ENCODE measurements around the gene DIAPH2. TPM values are rescaled to one million over a fixed set of nuclear protein-coding genes. Genes with fewer than 3 reads are reported as not detected.

Gene DIAPH2
- total RNA-seq, 1 donor from 2014 or later = 9.4 TPM

DNA sequence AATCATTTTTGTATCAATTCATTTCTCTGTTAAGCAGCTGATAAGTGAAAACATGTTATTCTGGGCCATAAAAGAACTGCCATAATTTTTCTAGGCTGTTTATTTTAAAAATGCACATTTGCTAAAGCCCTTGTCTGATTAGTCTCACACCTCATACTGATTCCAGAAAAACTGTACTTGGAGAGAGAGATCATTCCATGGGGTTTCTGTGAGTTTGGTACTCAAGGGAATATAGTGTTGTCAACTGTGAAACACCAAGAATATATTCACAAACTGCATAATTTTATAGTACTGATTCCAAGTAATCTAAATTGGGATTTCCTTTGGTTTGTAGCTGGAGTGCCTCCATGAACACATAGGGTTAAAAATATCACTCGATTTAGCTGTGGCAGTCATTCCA lies 746.6 kb downstream of the DIAPH2 start:
- DNase-seq (ENCODE audit: low spot score) (no peak), ATAC-seq (no peak)

DNA sequence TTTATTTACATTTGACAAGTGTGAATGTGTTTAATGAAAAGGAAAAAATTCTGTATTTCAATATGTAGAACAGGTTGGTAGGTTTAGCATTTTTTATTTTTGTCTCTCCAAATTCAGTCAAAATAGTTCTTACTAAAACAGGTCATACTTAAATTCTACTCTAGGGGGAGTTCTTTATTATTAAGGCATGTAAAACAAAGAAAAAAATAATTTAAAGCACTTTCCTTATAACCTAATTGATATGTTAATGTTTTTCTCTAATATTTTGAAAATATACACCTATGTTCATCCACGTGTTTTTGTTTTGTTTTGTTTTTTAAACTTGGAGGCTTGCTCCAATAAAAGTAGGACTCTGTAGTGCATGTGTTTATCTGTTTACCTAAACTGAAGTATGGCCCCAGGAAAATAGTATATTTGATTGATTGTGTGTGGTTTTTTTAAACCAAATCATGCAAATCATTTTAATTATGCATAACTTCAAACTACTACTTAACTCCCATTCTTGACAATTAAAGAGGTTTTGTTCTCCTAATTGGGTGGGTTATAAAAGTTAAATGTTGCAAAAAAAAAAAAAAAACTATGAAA lies 761.7 kb downstream of the DIAPH2 start:
- DNase-seq (ENCODE audit: low spot score) = no peak
- ATAC-seq = no peak

DNA sequence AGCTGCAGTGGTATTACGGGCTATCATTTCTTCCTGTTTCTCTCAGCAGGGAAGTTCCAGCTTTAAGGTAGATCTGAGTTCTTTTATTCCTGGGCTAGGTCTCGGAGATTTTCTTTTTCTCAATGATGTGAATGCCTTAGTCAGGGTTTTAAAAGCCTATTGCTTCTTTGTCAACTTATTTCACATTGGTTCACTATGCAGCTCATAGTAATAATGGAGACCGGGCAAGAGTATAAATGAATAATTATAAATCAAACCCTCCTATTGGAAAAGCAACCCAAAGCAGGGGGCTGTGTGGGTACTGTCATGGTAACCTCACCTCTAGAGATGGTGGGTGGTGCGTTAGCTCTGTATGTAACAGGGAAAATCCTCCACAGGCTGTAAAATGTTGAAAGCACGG lies 762.7 kb downstream of the DIAPH2 start:
- ATAC-seq (no peak), DNase-seq (ENCODE audit: low spot score) (no peak)

DNA sequence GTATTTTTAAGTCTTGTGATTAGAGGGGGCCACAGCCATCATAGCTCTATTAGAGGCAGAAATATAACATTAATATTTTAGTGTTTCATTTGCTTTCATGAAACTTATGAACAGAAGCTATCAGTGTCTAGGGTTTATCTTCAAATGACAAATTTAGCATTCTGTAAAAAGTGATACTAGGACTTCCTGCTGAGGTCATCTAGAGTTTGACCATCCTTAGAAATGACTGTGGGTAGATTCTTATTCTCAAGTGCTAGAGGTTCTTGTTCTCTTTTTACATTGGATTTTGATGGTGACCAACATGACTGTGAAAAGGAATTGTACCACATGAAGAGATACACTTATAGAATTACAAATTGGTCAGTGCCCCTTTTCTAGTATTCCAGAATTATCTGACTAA lies 767.6 kb downstream of the DIAPH2 start:
- no peak for ATAC-seq
- no peak for DNase-seq (ENCODE audit: low spot score)

DNA sequence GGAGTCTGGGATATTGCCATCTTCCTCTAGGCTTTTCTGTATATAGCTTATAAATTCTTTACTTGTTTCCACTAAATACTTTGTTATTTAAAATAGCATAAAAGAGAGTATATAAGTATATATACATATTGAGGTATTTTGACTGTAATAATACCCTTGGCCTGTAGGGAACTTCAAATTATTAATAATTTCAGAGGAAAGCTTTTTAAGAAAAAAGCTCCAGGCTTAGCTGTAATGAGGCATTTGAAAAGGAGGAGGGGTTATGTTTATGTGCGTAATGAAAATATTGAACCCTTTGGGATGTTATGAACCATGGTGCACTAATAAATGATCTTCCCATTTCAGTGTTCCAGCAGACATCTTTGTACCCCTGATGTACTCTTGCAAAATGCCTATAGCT lies 777.1 kb downstream of the DIAPH2 start:
- ATAC-seq = no peak
- no peak for DNase-seq (ENCODE audit: low spot score)

DNA sequence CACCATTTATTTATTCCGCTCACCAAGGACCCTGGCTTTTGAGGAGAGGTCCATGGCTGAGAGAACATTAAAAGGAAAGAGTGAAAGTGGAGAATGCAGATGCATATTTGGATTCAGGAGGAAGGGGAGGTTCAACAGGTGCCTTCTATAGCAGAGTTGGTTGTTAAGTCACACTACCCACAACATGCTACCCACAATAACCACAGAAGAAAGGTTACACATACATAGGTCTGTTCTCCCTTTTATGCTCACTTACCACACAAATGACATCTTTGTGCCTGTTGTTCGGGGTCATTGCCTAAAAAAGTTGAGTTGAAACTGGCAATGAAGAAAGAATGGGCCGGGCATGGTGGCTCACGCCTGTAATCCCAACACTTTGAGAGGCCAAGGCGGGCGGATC lies 786.4 kb downstream of the DIAPH2 start:
- no peak for ATAC-seq
- no peak for DNase-seq (ENCODE audit: low spot score)

DNA sequence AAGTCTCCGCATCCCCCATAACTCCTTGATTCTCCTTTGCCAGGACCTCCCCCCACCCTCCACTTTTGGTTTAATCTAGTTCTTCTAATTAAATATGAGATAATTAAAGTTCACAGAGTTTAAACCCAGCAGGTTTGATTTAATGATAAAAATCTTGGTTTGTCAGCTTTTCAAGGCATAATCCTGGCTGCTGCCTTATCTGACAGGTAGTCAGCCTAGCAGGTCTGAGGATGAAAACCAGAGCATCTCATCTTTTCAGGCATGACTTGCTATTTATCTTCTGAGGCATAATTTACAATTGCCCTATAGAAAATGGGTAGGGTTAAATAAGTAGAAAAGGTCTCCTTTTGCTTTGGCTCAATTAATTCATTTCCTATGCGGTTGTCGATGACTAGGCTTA lies 790.3 kb downstream of the DIAPH2 start:
- DNase-seq (ENCODE audit: low spot score) = no peak

DNA sequence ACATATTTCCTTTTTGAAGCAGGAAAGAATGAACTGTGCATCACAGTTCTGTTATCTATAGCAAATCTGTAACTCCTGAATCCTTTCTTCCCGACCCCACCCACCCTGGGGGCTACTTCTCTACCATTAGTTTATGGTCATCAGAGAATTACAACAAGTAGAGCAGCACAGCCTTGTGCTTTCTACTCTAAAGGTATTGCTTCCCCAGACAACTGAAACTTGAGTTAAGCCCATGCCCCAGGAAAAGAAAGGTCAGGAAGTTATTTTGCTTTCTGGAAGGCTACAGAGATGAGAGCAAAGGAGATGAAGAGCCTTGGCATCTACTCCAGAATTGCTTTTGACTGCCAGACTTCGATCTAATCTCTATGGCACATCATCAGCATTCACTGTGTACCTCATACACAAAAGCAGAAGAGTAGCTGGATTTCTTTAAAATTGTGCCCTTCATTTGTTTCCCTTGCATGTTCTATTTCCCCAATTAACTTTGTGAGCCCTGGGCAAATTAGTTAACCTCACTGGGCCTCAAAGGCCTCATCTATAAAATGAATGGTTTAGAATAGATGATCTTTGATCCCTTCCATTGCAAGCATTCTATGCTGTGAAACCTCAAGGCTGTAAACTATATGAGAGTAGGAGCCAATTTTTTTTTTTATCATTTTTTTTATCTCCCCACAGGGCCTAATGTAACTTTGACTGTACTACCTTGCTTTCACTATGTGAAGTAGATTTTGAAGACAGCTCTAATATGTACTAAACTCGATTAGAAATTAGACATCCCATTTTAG lies 794.7 kb downstream of the DIAPH2 start:
- no peak for ATAC-seq
- no peak for DNase-seq (ENCODE audit: low spot score)

More for the DNA sequence above, 790.3 kb downstream of the DIAPH2 start:
- no peak for ATAC-seq

DNA sequence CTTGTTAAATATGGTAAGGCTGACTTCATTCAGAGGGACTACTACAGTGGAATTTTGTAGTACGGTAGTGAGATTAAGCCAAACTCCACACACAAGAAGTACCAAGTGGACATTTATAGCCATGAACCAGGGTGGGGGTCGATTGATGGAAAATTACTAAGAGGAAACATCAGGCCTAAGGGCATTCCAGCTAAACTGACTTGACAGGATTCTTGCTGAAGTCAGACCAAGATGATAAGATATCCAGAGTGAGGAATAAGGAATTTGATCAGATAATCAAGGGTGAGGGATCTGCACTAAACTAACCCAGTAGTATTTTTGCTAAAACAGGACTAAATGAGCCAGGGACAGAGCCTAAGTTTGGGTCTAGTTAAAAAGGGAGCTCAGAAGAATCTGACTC lies 796.6 kb downstream of the DIAPH2 start:
- ATAC-seq = no peak
- DNase-seq (ENCODE audit: low spot score) = no peak

DNA sequence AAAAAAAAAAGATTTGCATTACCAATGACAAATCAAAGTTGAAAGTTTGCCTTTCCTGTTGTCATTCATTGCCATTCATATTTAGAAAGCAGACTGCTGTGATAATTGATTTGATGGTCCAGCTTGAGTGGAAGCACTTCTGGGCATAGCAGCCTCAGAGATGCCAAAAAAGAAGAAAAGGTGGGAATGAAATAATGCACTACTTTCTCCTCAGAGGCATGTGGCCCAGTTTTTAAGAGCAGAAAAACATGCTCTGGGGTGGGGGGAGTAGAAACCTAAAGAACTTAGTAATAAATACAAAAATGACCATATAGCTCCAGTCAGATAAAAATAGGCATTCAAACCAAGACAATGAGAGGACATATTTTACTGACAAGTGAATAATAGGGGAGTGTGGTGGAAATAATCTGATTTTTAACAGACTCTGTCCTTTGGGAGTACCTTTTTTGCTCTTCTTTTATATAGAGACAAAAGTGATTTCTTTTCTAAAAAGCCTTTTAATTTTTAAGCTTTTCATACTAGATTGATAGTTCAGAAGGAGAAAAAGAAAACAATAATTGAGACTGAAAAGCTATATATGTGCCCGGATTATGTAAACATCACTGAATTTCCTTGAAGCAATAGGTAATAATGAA lies 798.1 kb downstream of the DIAPH2 start:
- ATAC-seq = no peak
- DNase-seq (ENCODE audit: low spot score) = no peak

DNA sequence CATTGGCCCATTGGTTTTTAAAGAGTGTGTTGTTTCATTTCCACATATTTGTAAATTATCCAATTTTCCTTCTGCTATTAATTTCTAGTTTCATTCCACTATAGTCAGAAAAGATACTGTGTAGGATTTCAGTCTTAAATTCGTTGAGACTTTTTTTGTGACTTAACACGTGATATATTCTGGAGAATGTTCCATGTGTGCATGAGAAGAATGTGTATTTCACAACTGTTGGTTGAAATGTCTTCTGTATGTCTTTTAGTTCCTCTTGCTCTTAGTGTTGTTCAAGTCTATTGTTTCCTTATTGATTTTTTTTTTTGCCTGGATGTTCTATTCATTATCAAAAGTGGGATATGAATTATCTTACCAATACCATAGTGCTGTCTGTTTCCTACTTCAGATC lies 806.0 kb downstream of the DIAPH2 start:
- DNase-seq (ENCODE audit: low spot score) (no peak), ATAC-seq (no peak)

DNA sequence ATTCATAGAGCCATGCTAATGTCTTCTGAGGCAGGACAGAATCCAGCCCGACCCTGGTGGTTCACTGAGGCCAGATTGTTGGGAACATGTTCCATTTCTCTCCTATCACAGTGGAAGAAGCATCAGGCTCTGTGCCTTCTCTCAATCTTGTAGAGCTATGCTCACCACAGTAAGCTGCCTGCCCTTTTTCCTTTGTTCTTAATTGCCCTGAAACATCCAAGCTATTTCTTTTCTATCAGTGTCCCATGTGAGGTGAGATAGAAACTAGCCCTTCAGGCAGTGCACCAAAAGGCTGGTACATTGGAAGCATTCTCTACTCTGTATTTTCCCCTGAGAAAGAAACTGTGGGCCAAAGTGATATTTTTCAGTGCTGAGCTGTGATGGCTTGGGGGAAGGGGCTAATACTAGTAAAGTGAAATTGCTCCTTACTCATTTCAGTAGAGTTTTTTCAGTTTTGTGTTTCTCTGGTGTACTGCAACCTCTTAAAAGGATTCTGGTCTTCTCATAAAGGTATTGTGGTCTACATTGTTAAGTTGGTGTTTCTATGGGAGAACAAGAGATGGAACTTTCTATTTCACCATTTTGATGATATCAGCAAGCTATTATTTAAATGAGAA lies 810.2 kb downstream of the DIAPH2 start:
- no peak for ATAC-seq
- DNase-seq (ENCODE audit: low spot score) = no peak

DNA sequence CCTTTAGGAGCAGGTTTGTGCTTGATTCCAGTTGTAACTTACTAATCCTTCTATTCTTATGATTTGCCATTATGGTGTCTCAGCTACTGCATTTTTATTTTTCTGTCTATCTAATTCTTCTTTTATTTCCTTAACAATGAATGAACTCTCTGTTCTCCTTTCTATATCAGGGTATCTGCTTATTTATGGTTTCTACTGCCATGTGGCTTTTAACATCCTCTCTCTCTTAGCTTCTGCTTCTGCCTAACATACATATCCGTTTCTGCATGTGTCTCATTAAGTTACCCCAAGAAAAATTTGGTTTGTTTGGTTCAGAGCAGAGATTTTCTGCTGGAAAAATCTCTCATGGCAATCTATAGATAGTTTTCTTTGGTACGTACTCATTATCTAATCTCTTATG lies 813.5 kb downstream of the DIAPH2 start:
- DNase-seq (ENCODE audit: low spot score) (no peak), ATAC-seq (no peak)

DNA sequence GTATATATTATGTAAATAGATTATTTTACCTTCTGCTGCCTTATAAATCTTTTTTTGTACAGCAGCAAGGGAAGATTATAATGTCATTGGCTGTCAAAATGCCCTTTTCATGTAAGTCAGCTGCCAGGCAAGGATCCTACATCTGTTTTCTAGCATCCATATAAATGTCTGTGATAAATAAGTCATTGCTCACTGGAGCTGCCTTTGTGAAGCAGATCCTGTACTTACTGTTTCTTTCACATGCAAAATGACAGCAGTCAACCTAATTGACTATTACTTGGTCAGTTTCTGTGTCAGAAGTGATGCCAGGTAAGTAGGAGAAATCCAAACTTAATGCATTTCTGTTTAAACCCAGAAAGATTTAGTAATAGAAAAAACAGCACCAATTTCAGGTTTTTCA lies 819.8 kb downstream of the DIAPH2 start:
- no peak for DNase-seq (ENCODE audit: low spot score)
- ATAC-seq = no peak

DNA sequence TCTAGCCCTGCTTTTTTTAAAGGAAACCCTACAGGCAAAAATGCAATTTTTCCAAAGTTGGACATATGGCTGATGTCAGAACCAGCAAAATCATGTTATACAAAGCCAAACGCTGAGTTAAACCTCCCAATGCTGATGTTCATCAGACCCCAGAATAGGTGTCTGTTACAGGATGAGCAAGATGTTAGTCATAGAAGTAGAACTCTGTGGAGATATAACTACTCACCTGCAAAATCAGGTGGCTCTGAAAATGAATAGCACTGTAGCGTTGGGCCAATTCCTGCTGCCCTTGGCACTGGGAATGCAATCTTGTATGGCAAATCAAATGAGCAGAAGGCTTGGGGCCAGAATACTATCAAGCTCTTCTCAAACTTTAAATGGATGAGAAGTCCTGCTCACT lies 833.1 kb downstream of the DIAPH2 start:
- ATAC-seq (no peak), DNase-seq (ENCODE audit: low spot score) (no peak)

DNA sequence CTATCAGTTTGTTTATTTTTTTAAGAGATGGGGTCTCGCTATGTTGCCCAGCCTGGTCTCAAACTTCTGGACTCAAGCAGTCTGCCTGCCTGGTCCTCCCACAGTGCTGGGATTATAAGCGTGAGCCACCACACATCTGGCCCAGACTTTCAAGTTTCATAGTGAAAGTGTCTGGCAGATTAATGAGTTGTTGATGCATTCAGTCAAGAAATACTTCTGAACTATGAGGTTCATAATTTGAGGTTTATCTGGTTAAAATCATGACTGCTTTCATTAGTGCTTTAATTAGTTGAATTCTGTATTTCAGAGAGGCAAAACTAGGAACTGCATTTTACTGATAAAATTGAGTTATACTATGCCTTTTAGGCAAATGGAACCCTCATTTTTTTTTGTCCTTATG lies 837.7 kb downstream of the DIAPH2 start:
- no peak for ATAC-seq
- DNase-seq (ENCODE audit: low spot score) = no peak

DNA sequence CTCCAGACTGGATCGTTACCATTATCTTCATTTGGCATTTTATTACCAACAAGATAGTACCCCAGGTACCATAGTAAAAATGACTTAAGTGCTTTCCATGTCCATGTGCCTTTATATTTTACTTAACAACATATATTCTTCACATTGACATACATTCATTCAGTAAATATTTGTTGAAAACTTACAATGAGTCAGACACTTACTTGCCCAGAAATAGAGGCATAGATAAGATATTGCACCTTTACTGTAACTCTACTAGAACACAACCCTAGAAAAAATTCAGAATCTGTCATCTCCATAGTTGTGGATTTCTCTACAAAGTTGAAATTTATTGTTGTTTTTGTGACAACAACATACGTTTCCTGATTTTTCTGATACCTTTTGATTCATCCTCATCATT lies 839.7 kb downstream of the DIAPH2 start:
- DNase-seq (ENCODE audit: low spot score) (no peak), ATAC-seq (no peak)

DNA sequence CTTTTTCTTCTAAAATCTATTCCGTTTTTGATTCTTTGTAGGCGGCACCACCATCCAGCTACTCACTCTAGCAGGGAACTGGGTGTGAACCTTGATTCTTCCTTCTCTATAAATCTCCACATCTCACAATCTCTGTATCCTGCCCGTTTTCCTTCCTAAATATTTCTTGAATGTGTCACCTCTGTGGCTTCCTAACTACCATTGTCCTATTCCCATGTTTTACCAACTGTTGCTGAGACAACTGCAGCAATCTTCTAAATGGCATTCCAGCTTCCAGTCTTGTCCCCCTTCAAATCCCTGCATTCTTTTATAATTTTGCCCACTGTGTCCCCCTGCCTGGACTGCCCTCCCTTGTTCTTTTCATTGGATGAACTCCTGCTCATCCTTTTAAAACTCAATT lies 840.4 kb downstream of the DIAPH2 start:
- DNase-seq (ENCODE audit: low spot score) (no peak), ATAC-seq (no peak)

DNA sequence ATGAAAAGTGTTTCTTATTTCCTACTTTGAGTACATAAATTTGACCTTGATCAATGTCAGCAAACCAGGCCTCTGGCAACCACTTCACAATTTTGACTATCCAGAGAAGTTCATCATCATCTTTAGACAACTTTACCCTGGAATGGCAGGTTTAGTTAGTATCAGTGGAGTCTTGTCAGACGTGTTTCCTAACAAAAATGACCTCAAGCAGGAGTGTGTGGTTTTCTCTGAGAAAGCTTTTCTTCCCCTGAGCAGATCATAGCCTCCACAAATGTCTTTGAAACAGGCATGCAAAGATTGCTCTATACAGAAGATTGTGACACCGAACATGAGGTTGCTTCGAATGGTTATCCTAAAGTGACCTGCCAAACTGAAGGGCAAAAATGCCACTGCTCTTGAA lies 841.3 kb downstream of the DIAPH2 start:
- no peak for DNase-seq (ENCODE audit: low spot score)
- ATAC-seq = no peak

DNA sequence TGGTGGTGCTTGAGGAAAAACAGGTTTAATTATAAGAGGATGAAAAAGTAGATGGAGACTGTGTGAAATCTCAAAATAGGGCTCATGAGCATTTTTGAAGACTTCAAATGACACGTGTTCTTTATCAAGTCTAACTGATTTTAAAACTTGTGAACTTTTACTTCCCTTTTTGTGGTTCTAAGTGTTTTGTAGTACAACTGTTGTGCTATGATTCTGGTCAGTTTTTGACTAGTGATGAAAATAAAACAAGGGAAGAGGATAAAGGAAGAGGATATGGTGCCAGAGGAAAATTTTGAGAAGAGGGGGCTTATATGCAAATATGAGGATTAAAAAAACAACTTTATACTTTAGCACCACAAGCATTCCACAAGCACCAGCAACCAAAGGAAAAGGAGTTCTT lies 843.1 kb downstream of the DIAPH2 start:
- ATAC-seq (no peak), DNase-seq (ENCODE audit: low spot score) (no peak)

DNA sequence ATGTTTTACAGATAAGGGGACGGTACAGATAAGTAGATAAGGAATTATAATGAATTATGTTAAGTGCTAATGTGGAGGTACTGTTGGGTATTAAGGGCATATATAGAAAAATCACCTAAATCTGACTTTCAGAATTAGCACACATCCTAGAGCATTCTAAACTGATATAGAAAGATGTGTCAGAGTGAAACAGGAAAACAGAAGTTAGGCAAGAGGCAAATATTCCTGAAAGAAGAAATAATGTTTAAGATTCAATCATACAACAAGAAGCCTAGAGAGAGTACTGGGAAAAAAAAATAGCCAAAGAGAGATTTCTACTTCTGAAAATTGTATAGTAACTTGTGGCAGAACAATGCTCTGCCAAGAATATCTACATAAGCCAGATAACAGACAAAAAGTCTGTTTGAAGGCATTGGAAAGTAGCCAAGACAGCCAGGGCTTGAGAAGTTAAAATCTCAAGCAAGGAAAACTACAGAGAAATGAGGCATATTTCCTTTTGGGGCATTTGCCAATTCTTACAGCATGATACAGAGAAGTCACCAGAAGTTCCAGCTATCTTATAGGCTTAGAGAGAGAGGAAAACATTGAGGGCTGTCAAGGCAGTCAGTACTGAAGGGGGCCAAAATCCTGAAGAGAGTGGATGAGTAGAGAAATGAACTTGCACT lies 845.0 kb downstream of the DIAPH2 start:
- ATAC-seq (no peak), DNase-seq (ENCODE audit: low spot score) (no peak)

DNA sequence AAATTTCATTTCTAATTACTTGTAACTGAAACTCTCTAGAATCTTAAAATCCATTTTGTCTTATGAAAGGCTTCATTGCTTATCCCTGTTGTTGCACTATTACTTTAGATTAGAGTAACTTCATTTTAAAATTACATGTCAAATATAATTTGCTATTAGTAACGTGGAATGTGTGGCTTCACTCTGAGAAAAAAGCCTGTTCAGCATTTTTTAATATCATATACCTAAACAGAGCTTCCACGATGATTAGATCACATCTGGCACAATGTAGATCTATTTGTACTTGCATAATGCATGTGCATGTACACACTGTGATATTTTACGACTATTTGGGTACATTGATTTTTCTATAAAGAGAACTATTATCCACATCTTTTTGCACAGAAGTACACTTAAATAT lies 847.2 kb downstream of the DIAPH2 start:
- ATAC-seq = no peak
- no peak for DNase-seq (ENCODE audit: low spot score)

All from left lobe of liver (tissue), 2 donors.